ENCODE measurements around the gene HNRNPU. TPM values are rescaled to one million over a fixed set of nuclear protein-coding genes. Genes with fewer than 3 reads are reported as not detected.
A peak's percentile ranks its signal among the peaks of the same experiment; 100 is the strongest.

The HNRNPU gene
- total RNA-seq, 1 experiment from 2014 or later, result 536 TPM

GRCh38 chr1:244869364-244869827, 5.1 kb upstream of the HNRNPU start (continued):
- no peak for TF ChIP-seq ZBTB21 (CRISPR knock-in tag; IDR thresholded peaks at IDR 0.05; ENCODE audit: borderline replicate concordance)
- TF ChIP-seq PRDM15 (CRISPR knock-in tag; IDR thresholded peaks at IDR 0.05), result no peak
- no peak for TF ChIP-seq CTCF (IDR thresholded peaks at IDR 0.05)

- H3K27ac Mint-ChIP-seq, result no peak overlapping the region; the same call in 1 of the 2 replicates
- CTCF ChIA-PET, result interaction anchor here (0.6 to 0.8 kb wide), 3 partner anchors 18 to 1174 kb away, joined by 3 to 5 read pairs (median 3); no protein-coding TSS in a partner anchor
Measured at GRCh38 chr1:244868484-244869363, 4.4 kb upstream of the HNRNPU start.

GRCh38 chr1:244866355-244866754, 2.0 kb upstream of the HNRNPU start:
- CTCF ChIA-PET, result interaction anchor here (2.0 kb wide), 1 partner anchor 176 kb away, joined by 7 read pairs; no protein-coding TSS in a partner anchor
- TF ChIP-seq TEAD1 (CRISPR knock-in tag; IDR thresholded peaks at IDR 0.05), result no peak
- TF ChIP-seq MLX (CRISPR knock-in tag; IDR thresholded peaks at IDR 0.05), result no peak
- TF ChIP-seq E2F4 (CRISPR knock-in tag; IDR thresholded peaks at IDR 0.05; ENCODE audit: borderline replicate concordance, low read depth), result no peak
- no peaks in the 10 kb centered on the region for H3K9me3 Mint-ChIP-seq
- DNase-seq (ENCODE audit: low spot score), result no peak
- POLR2A ChIA-PET, result interaction anchor here (0.6 kb wide), 1 partner anchor 194 kb away, joined by 3 read pairs; no protein-coding TSS in a partner anchor
- peaks cover 32% of the 10 kb centered on the region for H3K4me1 Mint-ChIP-seq
- no peak for ATAC-seq
- peaks cover 18% of the 10 kb centered on the region for H3K36me3 Mint-ChIP-seq
- H3K4me3 Mint-ChIP-seq, result no peak overlapping the region
- H3K27me3 Mint-ChIP-seq (ENCODE audit: low read depth), result no peaks in the 10 kb centered on the region
- peak overlapping the region; percentile 8; the same call in 1 of the 2 replicates for H3K27ac Mint-ChIP-seq

More at GRCh38 chr1:244868484-244869363, 4.4 kb upstream of the HNRNPU start:
- Mint-ChIP-seq H3K4me3 (no peak overlapping the region), H3K36me3 (peaks cover 3% of the 10 kb centered on the region; the same call in 1 of the 2 replicates), H3K9me3 (no peaks in the 10 kb centered on the region), H3K4me1 (peaks cover 22% of the 10 kb centered on the region), H3K27me3 (ENCODE audit: low read depth) (no peaks in the 10 kb centered on the region)
- POLR2A ChIA-PET, result no interaction called here
- DNase-seq (ENCODE audit: low spot score), result no peak
- ATAC-seq, result no peak
- TF ChIP-seq NR2C2 (CRISPR knock-in tag; IDR thresholded peaks at IDR 0.05) (no peak), TEAD4 (CRISPR knock-in tag; IDR thresholded peaks at IDR 0.05) (no peak), OVOL2 (CRISPR knock-in tag; IDR thresholded peaks at IDR 0.05; ENCODE audit: borderline replicate concordance) (no peak), SOX15 (CRISPR knock-in tag; IDR thresholded peaks at IDR 0.05) (no peak), NFYB (CRISPR knock-in tag; conservative IDR thresholded peaks at IDR 0.05; ENCODE audit: low read depth) (no peak), PRDM15 (CRISPR knock-in tag; IDR thresholded peaks at IDR 0.05) (no peak)

Data from WTC11 (cell line).